ENCODE data around the gene RALGDS.

DNA sequence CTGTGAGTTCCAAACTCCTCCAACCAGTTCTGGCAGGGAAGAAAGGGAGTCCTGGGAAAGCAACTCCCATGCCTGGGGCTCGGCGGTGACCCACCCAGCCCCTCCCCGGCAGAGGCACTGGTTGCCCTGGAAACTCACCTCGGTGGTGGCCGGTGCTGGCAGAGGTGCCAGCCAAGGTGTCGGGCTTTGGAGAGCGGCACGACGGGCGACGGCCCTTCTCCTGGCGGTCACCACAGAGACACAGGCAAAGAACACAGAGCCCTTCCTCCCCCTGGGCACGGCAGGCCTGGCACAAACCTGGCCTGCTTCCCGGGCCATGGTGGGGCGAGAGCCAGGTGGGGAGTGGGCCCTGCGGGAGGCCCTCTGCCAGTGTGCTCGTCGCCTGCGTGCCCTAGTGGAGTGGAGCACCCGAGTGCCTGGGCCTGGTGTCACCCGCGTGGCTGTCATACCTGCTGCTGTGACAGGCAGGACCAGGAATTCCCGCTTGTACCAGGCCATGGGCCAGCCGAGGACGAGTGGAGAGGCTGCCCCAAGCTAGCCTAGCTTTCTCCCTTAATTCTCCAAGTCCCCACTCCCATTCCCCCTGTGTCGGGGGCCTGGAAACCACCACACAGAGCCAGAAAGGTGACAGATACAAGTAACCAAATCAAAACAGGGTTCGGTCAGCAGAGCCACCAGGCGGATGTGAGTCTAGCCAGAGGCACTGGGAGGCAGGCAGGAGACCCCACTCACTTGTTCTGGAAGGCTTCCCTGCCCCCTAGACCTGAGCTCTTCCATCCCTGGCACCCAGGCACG lies 8.2 kb upstream of the RALGDS start:
- TF ChIP-seq, protein P1, sequence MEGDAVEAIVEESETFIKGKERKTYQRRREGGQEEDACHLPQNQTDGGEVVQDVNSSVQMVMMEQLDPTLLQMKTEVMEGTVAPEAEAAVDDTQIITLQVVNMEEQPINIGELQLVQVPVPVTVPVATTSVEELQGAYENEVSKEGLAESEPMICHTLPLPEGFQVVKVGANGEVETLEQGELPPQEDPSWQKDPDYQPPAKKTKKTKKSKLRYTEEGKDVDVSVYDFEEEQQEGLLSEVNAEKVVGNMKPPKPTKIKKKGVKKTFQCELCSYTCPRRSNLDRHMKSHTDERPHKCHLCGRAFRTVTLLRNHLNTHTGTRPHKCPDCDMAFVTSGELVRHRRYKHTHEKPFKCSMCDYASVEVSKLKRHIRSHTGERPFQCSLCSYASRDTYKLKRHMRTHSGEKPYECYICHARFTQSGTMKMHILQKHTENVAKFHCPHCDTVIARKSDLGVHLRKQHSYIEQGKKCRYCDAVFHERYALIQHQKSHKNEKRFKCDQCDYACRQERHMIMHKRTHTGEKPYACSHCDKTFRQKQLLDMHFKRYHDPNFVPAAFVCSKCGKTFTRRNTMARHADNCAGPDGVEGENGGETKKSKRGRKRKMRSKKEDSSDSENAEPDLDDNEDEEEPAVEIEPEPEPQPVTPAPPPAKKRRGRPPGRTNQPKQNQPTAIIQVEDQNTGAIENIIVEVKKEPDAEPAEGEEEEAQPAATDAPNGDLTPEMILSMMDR (tag by site-specific recombination; IDR thresholded peaks at IDR 0.05): no peak
- TF ChIP-seq ZNF37A (tag by site-specific recombination; IDR thresholded peaks at IDR 0.05) (no peak), KLF16 (tag by site-specific recombination; IDR thresholded peaks at IDR 0.05) (no peak)
